A673 (cell line): ENCODE results near the gene STS. TPM values are rescaled to one million over a fixed set of nuclear protein-coding genes. Genes with fewer than 3 reads are reported as not detected.

ENCODE experiments used
- BruUV-seq: library from RNA; stranded (reverse); fragments of 400-500 nt; replicated peaks from 2 replicates; lab custom pipeline; 2021; lab: Mats Ljungman, UMichigan
- CTCF ChIA-PET: fragments of 300-600 bp; sonication (Branson Sonifier 250); formaldehyde crosslinking; loops from one replicate; lab custom pipeline; 2022; ENCODE audit warnings: antibody characterized with exemption; lab: Charles Lee
- POLR2A ChIA-PET: fragments of 300-600 bp; sonication (Branson Sonifier 250); formaldehyde crosslinking; loops from one replicate; lab custom pipeline; 2022; ENCODE audit warnings: antibody characterized with exemption; ENCODE audit not compliant: low non-redundant PET; lab: Charles Lee
- DNase-seq: peaks from one replicate; pipeline ENCODE4 v3.0.0-alpha.2; 2015; ENCODE audit warnings: low spot score
- H3K27ac ChIP-seq: fragments of 200-600 bp; sonication (generic); 2 replicates; pipeline ENCODE4 v1.5.1; 2016; ENCODE audit warnings: mixed run types, low read depth, mild to moderate bottlenecking, mixed read lengths, antibody characterized with exemption, low read length; ENCODE audit not compliant: poor library complexity, severe bottlenecking
- H3K27me3 ChIP-seq: fragments of 200-600 bp; sonication (generic); replicated peaks from 2 replicates; pipeline ENCODE4 v1.6.1; 2017; ENCODE audit warnings: mixed run types, low read depth, mild to moderate bottlenecking, mixed read lengths, antibody characterized with exemption, low read length; ENCODE audit not compliant: insufficient read depth, poor library complexity
- H3K36me3 ChIP-seq: fragments of 200-600 bp; sonication (generic); 2 replicates; pipeline ENCODE4 v1.6.1; 2016; ENCODE audit warnings: mixed run types, mild to moderate bottlenecking, mixed read lengths, antibody characterized with exemption, low read length; ENCODE audit not compliant: insufficient read depth, poor library complexity, severe bottlenecking
- H3K4me1 ChIP-seq: fragments of 200-600 bp; sonication (generic); 2 replicates; pipeline ENCODE4 v1.6.1; 2017; ENCODE audit warnings: mixed run types, mild to moderate bottlenecking, mixed read lengths, antibody characterized with exemption, low read length; ENCODE audit not compliant: insufficient read depth, poor library complexity, severe bottlenecking
- H3K4me3 ChIP-seq: fragments of 200-600 bp; sonication (generic); 2 replicates; pipeline ENCODE4 v1.5.1; 2016; ENCODE audit warnings: low read depth, mixed run types, mild to moderate bottlenecking, mixed read lengths, low read length; ENCODE audit not compliant: poor library complexity, severe bottlenecking
- H3K9me3 ChIP-seq: fragments of 200-600 bp; sonication (generic); 2 replicates; pipeline ENCODE4 v1.6.1; 2016; ENCODE audit warnings: mixed run types, low read depth, mild to moderate bottlenecking, mixed read lengths, antibody characterized with exemption, low read length; ENCODE audit not compliant: poor library complexity, severe bottlenecking
- EZH2 ChIP-seq: fragments of 200-600 bp; sonication (generic); IDR thresholded peaks from 2 replicates; pipeline ENCODE4 v1.6.1; 2017; ENCODE audit warnings: borderline replicate concordance, low read depth, mild to moderate bottlenecking, mixed read lengths, antibody characterized with exemption, low read length; ENCODE audit not compliant: poor library complexity, severe bottlenecking
- intact Hi-C: fragments of 100-400 bp; cut with micrococcal nuclease; formaldehyde crosslinking; loops from one replicate; pipeline ENCODE4 v1.10.0; 2022; ENCODE audit not compliant: unreplicated experiment
- total RNA-seq: library from RNA; stranded (reverse); gene quantifications from 2 replicates; pipeline ENCODE4 v1.2.3, GENCODE V29; 2021
- TF ChIP-seq, protein P1 (sequence below): fragments of 300-800, 200-600 bp; sonication (generic); conservative IDR thresholded peaks from 2 replicates; pipeline ENCODE4 v1.5.1; 2017; ENCODE audit warnings: low read depth, mild to moderate bottlenecking, antibody characterized with exemption, low read length, moderate library complexity, mixed read lengths

Gene STS
- total RNA-seq, 1 experiment from 2014 or later, result 2.5 TPM

DNA sequence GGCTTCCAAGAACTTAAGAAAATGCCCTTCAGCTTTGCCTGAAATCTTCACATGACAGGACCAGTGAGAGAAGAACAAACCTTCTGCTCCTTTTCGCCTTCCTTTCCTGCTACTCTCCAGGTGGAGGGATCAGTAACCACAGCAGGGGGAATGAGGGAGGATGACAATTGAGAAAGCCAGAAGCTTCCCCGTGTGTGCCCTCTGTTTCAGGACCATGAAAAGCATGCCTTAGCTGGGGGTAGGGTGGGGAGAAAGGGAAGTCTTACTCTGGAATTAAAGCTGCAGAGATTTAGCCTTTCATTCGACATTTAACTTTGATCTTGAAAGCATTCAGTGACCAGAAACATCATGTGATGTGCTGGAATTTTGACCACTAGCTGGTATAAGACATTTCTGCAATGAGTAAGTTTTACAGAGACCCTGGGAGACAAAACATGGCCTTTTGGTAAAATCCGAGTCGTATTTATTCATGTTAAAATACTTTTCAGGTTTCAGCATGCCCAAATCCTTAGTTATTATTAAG, 11.0 kb downstream of the STS start:
- Histone ChIP-seq H3K27ac (no peak overlapping the region), H3K27me3 (no peaks in the 10 kb centered on the region), H3K9me3 (no peaks in the 10 kb centered on the region), H3K4me1 (peaks cover 5% of the 10 kb centered on the region), H3K36me3 (no peaks in the 10 kb centered on the region), H3K4me3 (no peak overlapping the region)
- TF ChIP-seq, protein P1, sequence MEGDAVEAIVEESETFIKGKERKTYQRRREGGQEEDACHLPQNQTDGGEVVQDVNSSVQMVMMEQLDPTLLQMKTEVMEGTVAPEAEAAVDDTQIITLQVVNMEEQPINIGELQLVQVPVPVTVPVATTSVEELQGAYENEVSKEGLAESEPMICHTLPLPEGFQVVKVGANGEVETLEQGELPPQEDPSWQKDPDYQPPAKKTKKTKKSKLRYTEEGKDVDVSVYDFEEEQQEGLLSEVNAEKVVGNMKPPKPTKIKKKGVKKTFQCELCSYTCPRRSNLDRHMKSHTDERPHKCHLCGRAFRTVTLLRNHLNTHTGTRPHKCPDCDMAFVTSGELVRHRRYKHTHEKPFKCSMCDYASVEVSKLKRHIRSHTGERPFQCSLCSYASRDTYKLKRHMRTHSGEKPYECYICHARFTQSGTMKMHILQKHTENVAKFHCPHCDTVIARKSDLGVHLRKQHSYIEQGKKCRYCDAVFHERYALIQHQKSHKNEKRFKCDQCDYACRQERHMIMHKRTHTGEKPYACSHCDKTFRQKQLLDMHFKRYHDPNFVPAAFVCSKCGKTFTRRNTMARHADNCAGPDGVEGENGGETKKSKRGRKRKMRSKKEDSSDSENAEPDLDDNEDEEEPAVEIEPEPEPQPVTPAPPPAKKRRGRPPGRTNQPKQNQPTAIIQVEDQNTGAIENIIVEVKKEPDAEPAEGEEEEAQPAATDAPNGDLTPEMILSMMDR, result no peak
- no peak for TF ChIP-seq EZH2
- no TSS peak for BruUV-seq
- CTCF ChIA-PET, result no interaction called here
- intact Hi-C loops, result no loop called here
- DNase-seq, result no peak
- POLR2A ChIA-PET, result no interaction called here

DNA sequence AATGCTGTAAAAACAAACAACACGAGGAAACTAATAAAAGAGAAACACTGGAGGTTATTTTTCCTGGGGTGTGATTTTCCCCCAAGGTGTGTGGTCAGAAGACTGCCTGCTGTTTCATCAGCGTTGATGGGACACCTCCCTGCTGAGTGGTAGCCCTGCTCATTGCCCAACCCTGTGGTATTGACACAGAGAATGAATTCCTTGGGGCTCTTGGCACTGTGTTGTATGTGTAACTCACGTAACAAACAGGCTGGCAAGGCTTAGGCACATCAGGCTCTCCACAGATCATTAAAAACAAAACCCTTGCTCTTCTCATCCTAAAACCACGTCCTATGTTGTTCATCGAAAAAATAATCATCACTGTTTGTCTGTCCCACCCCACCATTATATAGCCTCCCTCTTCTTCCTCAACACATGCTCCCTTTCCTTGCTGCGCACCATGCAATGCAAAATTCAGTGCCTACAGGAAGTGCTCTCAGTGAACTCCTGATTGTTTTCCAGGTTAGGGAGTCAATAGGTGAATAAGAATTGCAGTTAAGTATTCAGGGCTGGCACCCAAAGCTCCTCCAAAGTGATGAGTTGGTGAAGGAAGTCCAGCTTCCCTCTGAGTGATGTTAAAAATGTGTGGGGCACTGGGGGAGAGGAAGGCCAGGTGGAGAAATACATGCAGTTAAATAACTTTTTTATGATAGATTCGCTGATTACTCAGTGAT, 11.8 kb downstream of the STS start:
- POLR2A ChIA-PET, result no interaction called here
- no peaks in the 10 kb centered on the region for H3K36me3 ChIP-seq
- no peak overlapping the region for H3K4me3 ChIP-seq
- BruUV-seq, result no TSS peak
- H3K27me3 ChIP-seq, result no peaks in the 10 kb centered on the region
- peaks cover 5% of the 10 kb centered on the region for H3K4me1 ChIP-seq
- H3K9me3 ChIP-seq, result no peaks in the 10 kb centered on the region
- TF ChIP-seq, protein P1, result no peak
- no peak for TF ChIP-seq EZH2
- intact Hi-C loops, result no loop called here
- no peak overlapping the region for H3K27ac ChIP-seq
- CTCF ChIA-PET, result no interaction called here
- no peak for DNase-seq

DNA sequence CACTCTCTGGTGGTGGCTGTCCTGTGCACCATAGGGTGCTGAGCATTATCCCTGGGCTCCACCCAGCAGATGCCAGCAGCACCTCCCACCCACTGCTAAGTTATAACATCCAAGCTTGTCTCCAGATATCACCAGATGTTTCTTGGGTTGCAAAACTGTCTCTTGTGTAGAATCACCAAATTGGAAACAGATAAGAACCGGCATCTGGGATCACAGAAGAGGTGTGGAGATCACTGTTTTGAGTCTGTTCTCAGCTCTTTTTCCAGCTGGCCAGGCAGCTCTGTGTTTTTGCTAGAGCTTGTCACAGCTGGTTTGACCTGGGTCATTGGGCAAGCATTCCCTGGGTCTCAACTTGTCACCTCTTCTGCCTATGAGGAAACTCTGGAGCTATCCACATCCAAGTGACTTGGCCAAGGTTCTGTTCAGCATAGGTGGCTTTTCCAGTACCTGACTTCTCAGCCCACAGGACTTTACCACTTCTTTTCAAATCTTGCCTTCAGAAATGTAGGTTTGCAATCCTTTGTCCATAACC, 15.7 kb downstream of the STS start:
- H3K4me3 ChIP-seq, result no peak overlapping the region
- DNase-seq, result no peak
- H3K4me1 ChIP-seq, result peaks cover 5% of the 10 kb centered on the region
- H3K27ac ChIP-seq, result no peak overlapping the region
- TF ChIP-seq, protein P1, result no peak
- TF ChIP-seq EZH2, result no peak
- BruUV-seq, result no TSS peak
- POLR2A ChIA-PET, result no interaction called here
- CTCF ChIA-PET, result no interaction called here
- H3K36me3 ChIP-seq, result no peaks in the 10 kb centered on the region
- intact Hi-C loops, result no loop called here
- H3K9me3 ChIP-seq, result no peaks in the 10 kb centered on the region
- no peaks in the 10 kb centered on the region for H3K27me3 ChIP-seq
